Caki2 (cell line): Measurements from ENCODE around the gene COX19. TPM values are rescaled to one million over a fixed set of nuclear protein-coding genes. Genes with fewer than 3 reads are reported as not detected.

Experiments used
- DNase-seq: peaks from one replicate; pipeline ENCODE4 v3.0.0-alpha.2; 2015; ENCODE audit warnings: low read depth
- in situ Hi-C: cut with HindIII; loops from 2 replicates; pipeline ENCODE4 v1.10.0; 2016; ENCODE audit warnings: low sequenced_read_pairs, low pct_unique_long_range_greater_than_20kb, mixed read lengths
- total RNA-seq: library from RNA; depleted of rRNA; stranded (reverse); fragments of >200 nt; shearing (Covaris generic); gene quantifications from 2 replicates; pipeline ENCODE4 v1.2.3, GENCODE V29; 2014; ENCODE audit warnings: low replicate concordance; rRNA removed

The COX19 gene
- total RNA-seq, 1 experiment from 2014 or later, result 10.1 TPM

DNA sequence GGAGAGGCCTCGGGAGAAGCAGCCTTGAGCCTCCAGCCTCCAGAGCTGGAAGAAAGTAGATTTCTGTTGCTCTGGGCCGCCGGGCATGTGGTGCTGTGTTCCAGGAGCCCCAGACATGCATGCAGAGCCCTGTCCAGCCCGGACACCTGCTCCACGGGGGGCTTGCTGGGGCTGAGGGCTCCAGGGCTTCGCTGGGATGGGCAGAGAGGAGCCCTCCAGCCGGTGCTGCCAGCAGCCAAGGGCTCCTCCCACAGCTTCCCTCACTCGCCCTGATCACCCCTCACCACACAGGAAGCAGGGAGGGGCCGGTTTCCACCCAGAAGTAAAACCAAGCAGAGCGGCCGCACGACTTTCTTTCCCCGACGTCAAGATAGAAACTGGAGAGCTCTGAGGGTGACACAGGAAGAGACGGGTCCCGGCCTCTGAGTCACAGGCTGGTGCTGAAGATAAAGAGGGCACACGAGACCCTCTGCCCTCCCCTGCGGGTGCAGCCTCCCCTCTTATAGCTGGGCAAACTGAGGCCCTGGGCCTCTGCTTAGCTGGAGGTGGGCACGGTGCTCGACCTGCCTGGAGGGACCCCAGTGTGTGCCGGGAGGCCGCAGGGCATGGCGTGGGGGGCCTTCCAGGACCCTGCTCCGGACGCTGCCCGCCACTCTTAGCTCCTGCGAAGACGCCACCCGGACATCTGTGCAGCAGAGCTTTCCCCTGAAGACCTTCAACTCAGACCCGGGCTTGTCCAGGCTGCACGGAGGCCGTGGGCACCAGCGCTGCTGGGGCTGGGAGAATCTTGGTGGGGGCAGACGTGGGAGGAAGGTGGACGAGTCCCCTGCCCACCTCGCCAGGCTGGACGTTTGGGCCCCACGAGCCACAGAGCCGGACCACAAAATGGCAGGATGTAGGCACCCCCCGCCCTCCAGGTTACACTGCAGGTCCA lies 52.0 kb downstream of the COX19 start:
- DNase-seq, result no peak
- in situ Hi-C loops, result no loop called here

DNA sequence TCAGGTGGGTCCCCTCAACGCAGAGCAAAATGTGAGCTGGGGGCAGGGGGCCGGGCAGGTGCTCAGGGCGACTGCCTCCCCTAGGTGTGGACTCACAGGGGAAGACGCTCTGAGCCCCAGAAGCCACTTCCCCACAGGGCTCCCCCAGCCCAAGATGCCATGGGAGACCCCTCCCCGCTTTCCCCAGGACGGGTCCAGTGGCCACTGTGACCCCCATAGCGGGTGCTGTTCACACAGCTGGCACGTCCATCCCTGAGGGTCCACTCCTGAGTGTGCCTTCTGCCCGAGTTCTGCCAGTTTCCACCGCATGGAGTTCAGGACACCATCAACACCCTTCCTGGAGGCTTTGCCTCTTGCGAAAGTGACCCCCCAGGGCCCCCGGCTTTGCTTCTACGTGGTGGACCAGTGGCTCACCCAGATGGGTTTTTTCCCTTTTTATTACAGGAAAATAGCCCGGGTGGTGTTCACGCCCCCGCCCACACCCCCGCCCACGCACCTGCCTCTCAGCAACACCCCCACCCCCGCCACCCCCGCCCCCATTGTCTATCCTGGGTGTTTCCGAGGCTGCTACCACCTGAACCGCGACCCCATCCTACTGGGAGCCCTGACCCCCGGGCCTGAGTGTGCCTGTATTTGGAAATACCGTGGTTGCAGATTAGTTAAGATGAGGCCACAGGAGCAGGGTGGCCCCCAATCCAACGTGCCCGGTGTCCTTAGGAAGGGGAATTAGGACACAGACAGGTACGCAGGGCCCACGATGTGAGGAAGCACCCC lies 52.8 kb downstream of the COX19 start:
- in situ Hi-C loops, result no loop called here
- DNase-seq, result no peak

DNA sequence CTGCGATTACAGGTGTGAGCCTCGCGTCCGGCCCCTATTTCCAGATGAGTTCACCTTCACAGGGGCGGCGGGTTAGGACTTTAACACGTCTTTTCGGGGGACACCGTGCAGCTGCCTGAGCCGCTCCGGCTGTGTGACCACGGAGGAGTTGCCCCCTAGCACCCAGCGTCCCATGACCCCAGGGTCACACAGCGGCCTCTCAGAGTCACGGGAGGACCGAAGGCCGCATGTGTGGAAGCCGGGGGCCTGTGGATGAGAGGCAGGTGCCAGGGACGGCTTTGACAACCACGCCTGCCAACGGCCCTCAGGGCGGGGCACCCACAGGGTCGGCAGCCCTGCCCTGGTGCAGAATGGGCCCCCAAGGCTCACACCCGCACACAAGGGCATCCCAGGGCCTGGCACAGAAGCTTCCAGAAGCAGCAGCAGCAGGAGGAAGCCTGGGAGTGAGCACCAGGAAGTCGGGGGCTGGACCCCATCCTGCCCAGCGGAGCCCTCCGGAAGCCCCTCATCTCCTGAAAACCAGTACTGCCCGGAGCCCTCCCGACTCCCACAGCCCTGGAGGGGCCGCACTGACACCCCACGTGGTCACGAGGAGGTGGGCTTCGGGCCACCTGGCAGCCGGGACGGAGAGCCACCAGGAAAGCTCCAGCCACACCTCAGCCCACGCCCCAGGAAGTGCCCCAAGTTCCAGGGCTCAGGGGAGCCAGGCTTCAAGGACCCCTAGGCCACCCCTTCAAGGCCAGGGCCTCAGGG lies 53.6 kb downstream of the COX19 start:
- in situ Hi-C loops, result no loop called here
- no peak for DNase-seq

DNA sequence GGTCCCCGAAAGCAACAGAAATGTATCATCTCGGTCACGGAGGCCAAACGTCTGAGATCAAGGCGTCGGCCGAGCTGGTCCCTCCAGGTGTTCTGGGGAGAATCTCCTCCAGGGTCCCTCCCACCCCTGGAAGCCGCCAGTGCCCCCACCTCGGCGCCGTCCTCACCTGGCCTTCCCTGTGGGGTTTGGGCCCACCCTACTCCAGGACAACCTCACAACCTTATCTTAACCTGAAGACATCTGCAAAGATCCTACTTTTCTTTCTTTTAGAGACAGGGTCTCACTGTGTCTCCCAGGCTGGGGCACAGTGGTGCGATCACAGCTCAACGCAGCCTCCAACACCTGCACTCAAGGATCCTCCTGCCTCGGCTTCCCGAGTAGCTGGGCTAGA lies 54.3 kb downstream of the COX19 start:
- no peak for DNase-seq
- in situ Hi-C loops, result no loop called here

DNA sequence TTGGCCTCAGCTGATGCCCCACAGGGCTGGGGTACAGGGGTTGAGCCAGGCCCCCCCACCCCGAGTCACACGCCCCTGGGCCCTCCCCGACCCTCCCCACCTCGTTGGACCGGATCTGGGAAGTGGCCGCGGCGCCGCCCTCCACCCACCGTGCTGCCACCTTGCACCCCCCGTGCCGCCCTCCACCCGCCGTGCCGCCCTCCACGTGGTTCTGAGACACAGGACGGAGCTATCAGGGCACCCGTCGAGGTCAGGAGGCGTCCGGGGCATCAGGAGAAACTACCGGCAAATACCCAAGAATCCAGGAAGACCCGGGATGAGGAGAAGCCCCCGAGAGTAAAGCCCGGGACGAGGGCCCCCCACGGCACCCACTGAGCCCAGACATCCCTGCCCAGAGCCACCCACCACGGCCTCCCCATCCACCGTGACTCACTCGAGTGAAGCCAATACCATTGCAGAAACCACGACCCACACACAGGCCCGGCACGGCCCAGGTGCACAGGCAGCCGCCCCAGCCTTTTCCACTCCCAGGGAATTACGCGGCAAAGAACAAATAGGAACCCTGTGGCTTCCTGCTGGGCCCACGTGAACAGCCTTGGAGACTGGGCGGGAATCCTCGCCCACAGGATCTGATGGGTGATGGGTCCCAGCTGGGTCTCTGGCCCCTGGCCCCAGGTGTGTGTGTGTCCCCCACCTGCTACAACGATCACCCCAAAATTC lies 54.8 kb downstream of the COX19 start:
- in situ Hi-C loops, result no loop called here
- no peak for DNase-seq

DNA sequence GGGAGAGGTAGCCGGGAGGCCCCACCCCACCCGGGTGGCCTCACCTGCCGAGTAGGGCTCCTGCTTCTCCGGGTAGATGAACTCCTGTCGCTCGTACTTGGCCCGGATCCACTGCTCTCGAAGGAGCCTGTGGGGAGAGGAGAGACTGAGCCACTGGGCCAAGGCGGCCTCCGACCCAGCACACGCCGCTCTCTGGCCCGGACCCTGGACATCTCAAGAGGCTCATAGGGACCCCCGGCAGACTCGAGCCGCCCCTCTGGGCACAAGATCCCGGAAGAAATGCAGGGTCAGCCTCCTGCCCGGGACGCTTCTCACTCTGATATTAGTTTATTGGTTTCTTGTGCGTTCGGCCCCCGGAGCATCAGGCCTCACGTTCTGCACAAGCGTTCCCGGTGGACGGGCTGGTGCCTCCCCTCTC lies 55.4 kb downstream of the COX19 start:
- in situ Hi-C loops, result no loop called here
- no peak for DNase-seq

DNA sequence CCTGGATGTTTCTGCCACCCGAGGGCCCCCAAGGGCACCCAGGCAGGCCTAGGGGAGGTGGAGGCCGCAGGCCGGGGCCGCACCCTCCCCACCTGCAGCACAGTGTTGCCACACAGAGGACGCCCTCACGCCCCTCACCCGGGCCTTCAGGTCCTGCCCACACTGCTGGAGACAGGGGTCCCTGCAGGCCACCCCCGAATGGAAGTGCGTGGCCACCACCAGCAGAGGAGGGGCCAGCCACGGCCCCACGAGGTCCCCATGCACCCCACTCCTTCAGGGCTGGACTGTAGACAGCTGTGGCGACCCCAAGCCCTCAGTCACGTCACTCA lies 56.3 kb downstream of the COX19 start:
- DNase-seq, result no peak
- in situ Hi-C loops, result no loop called here

DNA sequence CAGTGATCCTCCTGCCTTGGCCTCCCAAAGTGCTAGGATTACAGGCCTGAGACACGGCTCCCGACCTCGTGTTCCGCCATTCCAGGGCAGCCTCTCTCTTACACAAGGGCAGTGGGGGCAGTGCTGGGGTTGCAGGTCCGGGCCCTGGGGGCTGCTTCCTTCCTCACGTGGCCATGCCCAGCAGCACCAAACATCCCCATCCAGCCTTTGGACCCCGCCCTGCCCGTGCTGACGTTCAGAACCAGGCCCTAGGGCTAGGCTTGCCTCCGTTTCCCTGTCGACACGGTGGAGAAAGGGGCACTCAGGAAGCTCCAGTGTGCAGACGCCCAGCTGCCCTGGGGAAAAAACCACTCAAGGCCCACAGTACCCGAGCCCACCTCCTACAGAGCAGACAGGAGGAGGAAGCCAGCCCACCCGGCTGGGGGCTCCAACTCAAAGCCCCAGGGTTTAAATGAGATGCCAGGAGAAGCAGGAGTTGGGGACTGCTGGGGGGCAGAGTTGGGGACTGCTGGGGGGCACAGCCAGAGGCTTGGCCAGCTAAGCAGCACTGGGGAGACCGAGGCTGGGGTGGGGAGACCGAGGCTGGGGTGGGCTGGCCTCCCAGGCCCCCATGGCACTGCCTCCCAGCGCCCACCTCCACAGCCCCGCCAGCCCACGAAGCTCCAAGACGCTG lies 56.8 kb downstream of the COX19 start:
- in situ Hi-C loops, result no loop called here

DNA sequence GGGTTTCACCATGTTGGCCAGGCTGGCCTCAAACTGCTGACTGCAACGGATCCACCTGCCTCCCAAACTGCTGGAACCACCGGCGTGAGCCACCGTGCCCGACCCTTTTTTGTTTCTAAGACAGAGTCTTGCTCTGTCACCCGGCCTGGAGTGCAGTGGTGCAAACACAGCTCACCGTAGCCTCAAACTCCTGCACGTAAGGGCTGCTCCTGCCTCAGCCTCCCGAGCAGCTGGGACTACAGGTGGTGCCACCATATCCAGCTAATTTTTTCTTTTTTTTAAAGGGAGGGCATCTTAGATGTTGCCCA lies 57.3 kb downstream of the COX19 start:
- no peak for DNase-seq
- in situ Hi-C loops, result no loop called here

More for the DNA sequence above, 56.8 kb downstream of the COX19 start:
- DNase-seq, result no peak

DNA sequence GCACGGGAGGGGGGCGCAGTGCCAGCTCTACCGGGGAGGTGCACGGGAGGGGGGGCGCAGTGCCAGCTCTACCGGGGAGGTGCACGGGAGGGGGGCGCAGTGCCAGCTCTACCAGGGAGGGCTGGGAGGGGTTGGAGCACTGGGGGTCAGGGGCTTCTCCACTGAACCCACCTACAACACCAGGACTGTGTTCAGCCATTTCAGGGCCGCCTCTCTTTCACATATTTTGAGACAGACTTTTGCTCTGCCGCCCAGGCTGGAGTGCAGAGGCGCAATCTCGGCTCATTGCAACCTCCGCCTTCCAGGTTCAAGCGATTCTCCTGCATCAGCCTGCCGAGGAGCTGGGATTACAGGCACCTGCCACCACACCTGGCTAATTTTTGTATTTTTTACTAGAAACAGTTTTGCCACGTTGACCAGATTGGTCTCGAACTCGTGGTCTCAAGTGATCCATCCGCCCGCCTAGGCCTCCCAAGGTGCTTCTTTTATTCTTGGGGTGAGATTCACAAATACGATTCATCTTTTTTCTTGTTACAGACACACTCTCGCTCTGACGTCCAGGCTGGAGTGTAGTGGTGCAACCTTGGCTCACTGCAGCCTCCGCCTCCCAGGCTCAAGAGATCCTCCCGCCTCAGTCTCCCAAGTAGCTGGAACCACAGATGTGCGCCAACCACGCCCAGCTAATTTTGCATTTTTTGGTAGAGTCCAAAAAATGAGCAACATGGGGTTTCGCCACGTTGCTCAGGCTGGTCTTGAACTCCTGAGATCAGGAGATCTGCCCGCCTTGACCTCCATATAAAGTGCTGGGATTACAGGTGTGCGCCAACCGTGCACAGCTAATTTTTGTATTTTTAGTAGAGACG lies 57.9 kb downstream of the COX19 start:
- DNase-seq, result no peak
- in situ Hi-C loops, result no loop called here

DNA sequence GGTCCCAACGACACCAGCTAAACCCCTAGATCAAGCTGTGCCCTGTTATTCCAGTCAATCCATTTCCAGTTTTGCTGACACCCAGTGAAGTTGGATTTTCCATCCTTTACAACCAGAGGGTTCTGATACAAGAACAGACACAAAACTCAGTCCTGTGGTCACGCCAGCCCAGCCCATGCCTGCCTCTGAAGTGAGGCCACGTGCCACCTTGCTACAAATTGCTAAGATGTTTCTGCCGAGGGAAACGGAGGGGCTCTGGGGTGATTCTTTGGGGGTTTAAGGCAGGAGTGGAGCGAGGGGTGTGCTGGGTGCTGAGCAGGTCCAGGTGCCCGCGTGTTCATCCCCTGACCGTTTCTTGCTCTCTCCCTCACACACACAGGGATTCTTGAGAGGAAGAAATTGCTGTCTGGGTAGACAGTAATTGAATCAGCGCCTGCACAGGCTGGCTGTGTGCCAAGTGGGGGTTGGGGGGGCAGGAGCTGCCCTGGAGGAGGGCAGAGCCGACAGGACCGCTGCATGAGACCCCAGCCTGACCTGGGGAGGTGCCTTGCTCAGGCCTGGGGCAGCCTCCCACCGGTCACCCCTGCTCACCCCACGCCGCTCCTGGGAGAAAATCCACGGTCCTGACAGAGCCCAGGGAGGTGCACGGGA lies 58.9 kb downstream of the COX19 start:
- no peak for DNase-seq
- in situ Hi-C loops, result no loop called here

Other genes with a start within 250 kb of the COX19 start
- gene DNAAF5, start 248.8 kb downstream of the COX19 start, total RNA-seq, result 53.8 and 77.4 TPM in 2 replicates
- 35.3 and 68.0 TPM in 2 replicates for gene PRKAR1B, start 248.3 kb downstream of the COX19 start, total RNA-seq
- 111 and 198 TPM in 2 replicates for gene SUN1, start 143.1 kb downstream of the COX19 start, total RNA-seq
- 106 and 117 TPM in 2 replicates for gene GET4, start 99.0 kb downstream of the COX19 start, total RNA-seq
- gene ADAP1, start 20.9 kb downstream of the COX19 start, total RNA-seq, result 8.3 TPM in 1 of 2 replicates, not detected in the other
- not detected in 2 replicates for gene CYP2W1, start 7.6 kb upstream of the COX19 start, total RNA-seq
- gene GPR146, start 69.0 kb upstream of the COX19 start, total RNA-seq, result 12.2 and 22.2 TPM in 2 replicates
- gene GPER1, start 112.6 kb upstream of the COX19 start, total RNA-seq, result 2.5 and 7.7 TPM in 2 replicates
- 22.4 TPM in 2 replicates for gene ZFAND2A, start 184.6 kb upstream of the COX19 start, total RNA-seq